OCI-LY7 (cell line): ENCODE data around the gene STAT6. TPM values are rescaled to one million over a fixed set of nuclear protein-coding genes. Genes with fewer than 3 reads are reported as not detected.

Experiments used
- BruUV-seq: library from RNA; stranded (reverse); fragments of 400-500 nt; replicated peaks from 2 replicates; lab custom pipeline; 2021; lab: Mats Ljungman, UMichigan
- CTCF ChIA-PET: fragments of 300-600 bp; sonication (Branson Sonifier 250); formaldehyde crosslinking; loops from one replicate; lab custom pipeline; 2022; ENCODE audit warnings: antibody characterized with exemption; ENCODE audit not compliant: unreplicated experiment; lab: Charles Lee
- POLR2A ChIA-PET: fragments of 300-600 bp; sonication (Branson Sonifier 250); formaldehyde crosslinking; loops from one replicate; lab custom pipeline; 2022; ENCODE audit warnings: antibody characterized with exemption; lab: Charles Lee
- DNase-seq: peaks from one replicate; pipeline ENCODE4 v3.0.0-alpha.2; 2015; ENCODE audit warnings: low spot score
- H2AFZ ChIP-seq: fragments of 200-600 bp; sonication (generic), shearing (Covaris generic); 2 replicates; pipeline ENCODE4 v1.6.1; 2014; ENCODE audit warnings: mild to moderate bottlenecking, antibody characterized with exemption, low read length, moderate library complexity
- H3K27ac ChIP-seq: fragments of 200-600 bp; sonication (generic); 2 replicates; pipeline ENCODE4 v1.5.1; 2014; ENCODE audit warnings: mixed run types, low read depth, mild to moderate bottlenecking, moderate library complexity, low read length, inconsistent platforms; ENCODE audit not compliant: poor library complexity, severe bottlenecking
- H3K36me3 ChIP-seq: fragments of 200-600 bp; sonication (generic); 2 replicates; pipeline ENCODE4 v1.6.1; 2014; ENCODE audit warnings: mild to moderate bottlenecking, antibody characterized with exemption, low read length, moderate library complexity, mixed read lengths; ENCODE audit not compliant: insufficient read depth
- H3K4me1 ChIP-seq: fragments of 200-600 bp; sonication (generic); 2 replicates; pipeline ENCODE4 v1.5.1; 2014; ENCODE audit warnings: mild to moderate bottlenecking, low read length; ENCODE audit not compliant: insufficient read depth, poor library complexity, severe bottlenecking
- H3K4me2 ChIP-seq: fragments of 200-600 bp; sonication (generic); 2 replicates; pipeline ENCODE4 v1.6.1; 2014; ENCODE audit warnings: mild to moderate bottlenecking, low read length
- H3K4me3 ChIP-seq: fragments of 200-600 bp; sonication (generic); 2 replicates; pipeline ENCODE4 v1.5.1; 2014; ENCODE audit warnings: mild to moderate bottlenecking, low read depth, low read length; ENCODE audit not compliant: poor library complexity, severe bottlenecking
- H3K79me2 ChIP-seq: fragments of 200-600 bp; sonication (generic); 2 replicates; pipeline ENCODE4 v1.6.1; 2016; ENCODE audit warnings: low read depth, mild to moderate bottlenecking, low read length, moderate library complexity, mixed read lengths; ENCODE audit not compliant: insufficient read depth
- H3K9me2 ChIP-seq: fragments of 200-600 bp; sonication (generic); 2 replicates; pipeline ENCODE4 v1.6.1; 2016; ENCODE audit warnings: mild to moderate bottlenecking, low read length, mixed read lengths; ENCODE audit not compliant: insufficient read depth
- H3K9me3 ChIP-seq: fragments of 200-600 bp; sonication (generic); 2 replicates; pipeline ENCODE4 v1.6.1; 2014; ENCODE audit warnings: mild to moderate bottlenecking, mixed run types, low read length, mixed read lengths
- H4K20me1 ChIP-seq: fragments of 200-600 bp; sonication (generic); 2 replicates; pipeline ENCODE4 v1.6.1; 2014; ENCODE audit warnings: mild to moderate bottlenecking, antibody characterized with exemption, low read length, moderate library complexity, mixed read lengths; ENCODE audit not compliant: insufficient read depth
- CTCF ChIP-seq: fragments of 200-600 bp; sonication (generic); conservative IDR thresholded peaks from 2 replicates; pipeline ENCODE4 v1.5.1; 2014; ENCODE audit warnings: mild to moderate bottlenecking, antibody characterized with exemption, low read length, moderate library complexity, mixed read lengths
- EZH2phosphoT487 ChIP-seq: fragments of 200-600 bp; sonication (generic); IDR thresholded peaks from 2 replicates; pipeline ENCODE4 v1.6.1; 2018; ENCODE audit warnings: low read depth, borderline replicate concordance, mild to moderate bottlenecking, mixed run types, antibody characterized with exemption, low read length, moderate library complexity, mixed read lengths
- intact Hi-C: fragments of 100-400 bp; cut with micrococcal nuclease; formaldehyde crosslinking; loops from one replicate; pipeline ENCODE4 v1.10.0; 2022; ENCODE audit not compliant: unreplicated experiment
- total RNA-seq, 2 experiments: library from RNA; depleted of rRNA in 1 of 2; stranded (reverse); fragments of >200 nt in 1 of 2; shearing (Covaris generic) in 1 of 2; gene quantifications; 2 replicates each; pipeline ENCODE4 v1.2.3, GENCODE V29; 2014 to 2022

The STAT6 gene
- total RNA-seq, 2 experiments from 2014 or later, result 73.6 to 128 TPM

GRCh38 chr12:57087691-57088353 lies 23.3 kb downstream of the STAT6 start:
- POLR2A ChIA-PET, result interaction anchor here (0.6 to 2.3 kb wide), 3 partner anchors 9 to 1263 kb away, joined by 3 to 9 read pairs (median 4); partner anchors contain the start of gene STAT6
- H3K4me1 ChIP-seq, result peaks cover 35% of the 10 kb centered on the region
- no TSS peak for BruUV-seq
- H3K36me3 ChIP-seq, result peaks cover 8% of the 10 kb centered on the region; the same call in 1 of the 2 replicates
- H3K9me3 ChIP-seq, result no peaks in the 10 kb centered on the region
- DNase-seq, result peak; percentile 77
- peak overlapping the region; percentile 96 for H2AFZ ChIP-seq
- intact Hi-C loops, result loop anchor here (1.0 to 5.0 kb wide), 5 partner anchors 24 to 711 kb away; partner anchors contain the start of gene PTGES3
- no peaks in the 10 kb centered on the region for H3K79me2 ChIP-seq
- CTCF ChIA-PET, result no interaction called here
- H3K9me2 ChIP-seq, result no peaks in the 10 kb centered on the region
- H4K20me1 ChIP-seq, result no peaks in the 10 kb centered on the region
- H3K4me2 ChIP-seq, result peak overlapping the region; percentile 96
- H3K4me3 ChIP-seq, result peak overlapping the region; percentile 79
- TF ChIP-seq EZH2phosphoT487 (no peak), CTCF (no peak)
- peak overlapping the region; percentile 88 for H3K27ac ChIP-seq

- no peaks in the 10 kb centered on the region for H4K20me1 ChIP-seq
- CTCF ChIA-PET, result interaction anchor here (0.5 kb wide), 1 partner anchor 24 kb away, joined by 4 read pairs; no protein-coding TSS in a partner anchor
- peaks cover 35% of the 10 kb centered on the region for H3K4me1 ChIP-seq
- intact Hi-C loops, result loop anchor here (1.0 to 5.0 kb wide), 4 partner anchors 154 to 710 kb away; partner anchors contain the start of gene PTGES3
- no peaks in the 10 kb centered on the region for H3K79me2 ChIP-seq
- H3K4me2 ChIP-seq, result peak overlapping the region; percentile 96
- peak overlapping the region; percentile 96 for H2AFZ ChIP-seq
- H3K9me3 ChIP-seq, result no peaks in the 10 kb centered on the region
- H3K4me3 ChIP-seq, result peak overlapping the region; percentile 79
- no peaks in the 10 kb centered on the region for H3K9me2 ChIP-seq
- no TSS peak for BruUV-seq
- POLR2A ChIA-PET, result interaction anchor here (0.6 to 2.3 kb wide), 4 partner anchors 10 to 1262 kb away, joined by 3 to 9 read pairs (median 6); partner anchors contain the start of gene STAT6
- H3K36me3 ChIP-seq, result peaks cover 2% of the 10 kb centered on the region; the same call in 1 of the 2 replicates
- DNase-seq, result peak; percentile 70
- H3K27ac ChIP-seq, result peak overlapping the region; percentile 88
- TF ChIP-seq CTCF, result no peak
- TF ChIP-seq EZH2phosphoT487, result no peak
These were observed 24.0 kb downstream of the STAT6 start for GRCh38 chr12:57087010-57087690.
